NCI-H128 (cell line): ENCODE results near the gene RAD51B.
A peak's percentile ranks its signal among the peaks of the same experiment; 100 is the strongest.
"Not testable (repeated sequence)": the region's sequence is repeated elsewhere in the genome, so short reads cannot be mapped to it uniquely, and the experiment has no call there.

Experiments
- DNase-seq: peaks from one replicate; lab custom pipeline; 2025; ENCODE audit not compliant: unreplicated experiment; lab: John Stamatoyannopoulos, UW

Gene RAD51B

DNA sequence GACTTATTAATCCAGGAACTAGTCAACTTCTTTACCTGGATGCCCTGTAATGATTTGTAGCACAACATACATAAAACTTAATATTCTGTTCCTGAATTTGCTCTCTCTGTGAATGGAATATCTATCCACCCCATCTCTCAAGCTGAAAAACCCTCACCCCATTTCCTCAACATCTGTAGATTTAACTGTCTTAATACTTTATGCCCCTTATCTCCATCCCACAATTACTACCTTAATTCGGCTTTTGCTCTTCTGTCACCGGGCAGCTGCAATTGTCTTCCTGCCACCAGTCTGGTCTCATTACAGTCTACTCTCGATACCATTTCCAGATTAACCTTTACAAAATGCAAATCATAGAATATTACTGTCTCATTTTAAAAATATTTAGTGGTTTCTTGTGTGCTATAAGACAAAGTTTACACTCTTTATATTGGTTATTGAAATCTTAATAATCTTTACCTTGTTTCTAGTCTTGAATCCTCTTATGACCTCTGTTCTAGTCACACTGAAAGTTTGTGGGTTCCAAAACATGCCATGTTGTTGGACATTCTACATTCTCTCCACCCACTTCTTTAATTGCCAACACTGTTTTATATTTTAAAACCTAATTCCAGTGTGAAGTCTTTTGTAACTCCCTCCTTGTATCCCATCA is 347.3 kb downstream of the RAD51B start:
- DNase-seq: no peak

GRCh38 chr14:68167383-68168087 is 348.0 kb downstream of the RAD51B start:
- DNase-seq: no peak

GRCh38 chr14:68168460-68169109 is 349.0 kb downstream of the RAD51B start:
- no peak for DNase-seq

DNA sequence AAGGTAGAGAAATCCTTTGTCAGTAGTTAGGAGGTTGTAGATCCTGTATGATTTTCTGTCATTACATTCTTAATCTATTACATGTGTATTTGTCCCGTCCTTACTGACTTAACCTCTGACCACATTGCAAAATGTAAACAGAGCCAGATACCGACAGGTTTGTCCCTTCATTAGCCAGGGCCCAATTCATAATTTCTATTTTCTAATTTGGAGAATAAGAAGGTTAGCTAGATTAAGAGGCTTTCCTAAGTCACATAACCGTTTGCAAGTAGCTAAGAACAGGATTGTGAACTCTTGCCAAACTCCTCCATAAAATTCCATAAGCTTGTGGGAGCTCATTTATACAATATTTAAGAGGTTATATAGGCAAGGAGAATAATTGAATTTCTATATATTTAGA is 352.6 kb downstream of the RAD51B start:
- DNase-seq: no peak

DNA sequence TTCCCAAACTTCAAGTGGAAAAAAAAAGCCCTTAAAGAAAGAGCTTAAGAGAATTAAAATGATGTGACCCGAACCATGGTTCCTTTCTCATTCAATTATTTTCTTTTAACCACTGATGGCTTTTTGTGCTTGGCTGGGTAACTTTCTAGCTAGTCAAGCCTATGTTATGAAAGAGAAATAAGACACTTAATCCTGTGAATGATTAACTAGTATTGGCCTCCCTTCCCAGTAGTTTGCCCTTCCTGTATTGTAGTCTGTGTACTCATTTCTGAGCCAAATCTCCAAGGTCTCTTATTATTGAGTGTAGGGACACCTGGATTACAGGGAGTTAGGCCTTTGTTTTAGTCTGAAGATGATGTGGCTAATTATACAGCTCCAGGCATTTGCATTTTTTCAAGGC is 353.0 kb downstream of the RAD51B start:
- no peak for DNase-seq

DNA sequence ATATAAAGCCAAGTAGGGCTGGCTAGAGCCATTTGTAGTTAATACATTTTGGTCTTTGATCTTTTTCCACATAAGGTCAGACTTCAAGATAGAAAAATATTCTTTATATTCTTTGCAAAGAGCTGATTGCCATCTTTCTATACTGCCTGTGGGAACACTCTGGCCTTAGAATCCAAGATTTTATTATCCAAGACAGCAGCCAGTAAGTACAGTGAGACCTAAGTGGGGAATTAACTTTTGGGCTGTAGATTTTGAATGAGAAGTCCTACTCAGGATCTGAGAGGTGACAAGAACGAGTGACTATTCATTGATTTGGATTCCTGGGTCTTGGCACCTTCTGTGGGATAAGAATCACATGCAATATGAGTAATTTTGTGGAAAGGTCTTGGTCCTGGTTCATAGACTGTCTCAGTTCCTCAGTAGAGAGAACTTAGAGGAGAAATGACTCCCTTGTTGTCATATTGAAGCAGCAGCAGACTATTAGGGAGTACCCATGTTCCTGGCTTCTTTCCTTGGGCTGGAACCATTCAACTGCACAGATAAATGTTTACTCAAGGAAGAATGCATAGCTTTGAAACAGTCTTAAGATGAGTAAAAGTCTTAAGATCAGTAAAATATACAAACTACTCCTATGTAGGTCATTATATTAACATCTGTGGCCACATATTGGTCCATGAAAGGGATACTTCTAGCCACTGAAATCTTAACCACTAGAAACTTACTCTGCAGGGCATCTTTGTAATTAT is 353.8 kb downstream of the RAD51B start:
- DNase-seq: no peak

- DNase-seq: no peak
Measured at GRCh38 chr14:68174446-68174845, 354.9 kb downstream of the RAD51B start.

GRCh38 chr14:68176687-68177086 is 357.1 kb downstream of the RAD51B start:
- DNase-seq: no peak

GRCh38 chr14:68177728-68178127 is 358.1 kb downstream of the RAD51B start:
- no peak for DNase-seq

- no peak for DNase-seq
Measured at GRCh38 chr14:68178282-68178681, 358.7 kb downstream of the RAD51B start.

DNA sequence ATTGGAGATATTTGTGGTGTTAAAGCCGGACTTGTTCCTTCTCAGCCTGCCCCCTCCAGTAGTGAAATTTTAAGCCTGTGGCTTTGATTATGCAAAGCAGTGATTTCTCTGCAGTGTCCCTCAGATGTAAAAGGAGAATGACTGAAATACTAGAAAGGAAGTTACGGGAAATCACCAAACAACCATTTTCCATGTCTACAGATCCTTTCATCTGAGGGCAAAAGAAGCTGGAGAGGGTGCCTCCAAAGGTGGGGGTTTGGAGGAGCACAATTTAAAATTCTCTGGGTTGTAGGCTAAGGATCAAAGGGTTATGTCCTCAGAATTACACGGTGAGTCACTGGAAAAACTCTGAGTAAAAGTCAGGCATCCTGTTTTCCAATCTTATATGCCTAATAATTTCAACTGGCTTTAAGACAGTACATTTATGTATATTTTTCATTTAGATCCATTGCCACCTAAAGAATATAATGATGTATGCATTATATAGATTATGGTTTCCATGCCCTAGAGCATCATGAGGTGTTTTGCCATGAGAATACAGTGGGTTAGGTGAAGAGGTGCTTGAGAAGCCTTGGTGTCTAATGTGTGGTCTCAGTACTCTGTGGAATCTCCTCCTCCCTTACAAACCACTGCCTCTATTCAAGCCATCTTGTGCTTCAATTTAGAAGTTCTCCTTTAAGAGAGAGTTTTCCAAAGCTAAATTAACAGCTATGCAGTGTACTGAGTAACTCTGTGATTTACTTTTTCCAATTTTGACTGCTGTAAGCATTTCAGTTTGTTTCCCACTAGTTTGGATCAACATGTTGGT is 362.1 kb downstream of the RAD51B start:
- no peak for DNase-seq

- no peak for DNase-seq
Measured at GRCh38 chr14:68182492-68182891, 362.9 kb downstream of the RAD51B start.

GRCh38 chr14:68186500-68187276 is 367.1 kb downstream of the RAD51B start:
- not testable (repeated sequence) for DNase-seq

GRCh38 chr14:68188174-68188573 is 368.6 kb downstream of the RAD51B start:
- DNase-seq: no peak

DNA sequence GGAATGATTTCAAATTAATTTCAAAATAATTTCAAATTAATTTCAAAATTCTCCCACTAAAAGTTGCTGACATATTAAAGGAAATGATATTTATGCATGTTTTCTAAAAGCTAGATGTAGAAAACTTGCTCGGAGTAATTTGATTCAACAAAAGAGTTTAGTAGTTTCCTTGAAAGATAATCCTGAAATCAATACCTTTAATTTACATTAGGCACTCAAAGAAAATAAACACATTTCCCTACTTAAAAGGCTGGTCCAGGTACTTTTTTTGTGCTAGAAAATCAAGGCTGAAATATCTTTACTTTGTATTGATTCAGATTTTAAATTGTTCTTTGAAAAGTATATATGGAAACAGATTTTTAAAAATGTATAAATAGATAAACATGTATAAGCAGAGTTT is 370.5 kb downstream of the RAD51B start:
- DNase-seq: no peak

- DNase-seq: no peak
Measured at GRCh38 chr14:68191567-68192321, 372.2 kb downstream of the RAD51B start.

DNA sequence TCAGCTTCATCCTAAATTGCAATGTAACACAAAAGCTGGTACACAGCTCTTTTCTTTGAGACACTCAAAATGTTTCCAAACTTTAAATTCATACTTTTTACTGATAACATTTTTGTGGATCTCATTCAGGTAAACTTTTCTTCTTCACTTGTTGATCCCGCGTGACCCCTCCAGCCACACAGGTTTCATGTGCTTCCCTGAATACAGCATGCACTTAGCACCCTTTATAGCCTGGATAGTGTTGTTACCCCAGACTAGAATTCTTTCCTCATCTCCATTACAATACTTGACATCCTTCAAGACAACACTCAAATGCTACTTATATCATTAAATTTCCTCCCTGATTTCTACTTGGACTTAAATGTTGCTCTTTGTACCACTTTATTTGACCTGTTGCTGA is 373.4 kb downstream of the RAD51B start:
- no peak for DNase-seq

DNA sequence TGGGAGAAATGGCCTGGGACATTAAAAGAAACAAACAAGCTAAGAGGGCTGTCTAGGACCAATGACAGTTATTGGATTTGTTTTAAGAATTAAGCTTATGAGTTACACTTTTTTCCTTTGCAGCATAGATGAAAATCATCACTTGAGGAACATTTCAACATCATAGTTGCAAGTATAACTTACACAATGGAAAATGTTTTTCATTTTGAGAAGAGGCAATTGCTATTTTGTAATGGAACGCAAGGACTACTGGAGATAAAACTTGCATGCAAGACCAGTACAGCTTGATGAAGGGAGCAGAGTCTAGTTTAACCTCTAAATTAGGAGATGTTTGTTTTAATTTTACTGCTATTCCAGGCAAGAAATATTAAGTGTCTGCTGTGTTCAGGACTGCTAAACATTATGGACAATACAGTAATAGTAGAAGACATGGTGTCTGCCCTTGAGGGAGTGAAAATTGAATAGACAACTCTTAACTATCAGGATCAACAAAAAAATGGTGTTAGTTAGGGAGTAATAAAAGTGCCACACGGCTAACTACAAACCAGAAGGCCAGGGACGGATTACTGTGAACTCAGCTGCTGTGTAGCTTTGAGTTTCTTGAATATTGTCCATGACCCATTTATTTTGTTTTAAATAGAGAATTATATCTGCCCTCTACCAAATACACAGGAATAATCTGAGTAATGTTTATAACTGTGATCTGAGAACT is 374.5 kb downstream of the RAD51B start:
- DNase-seq: no peak

DNA sequence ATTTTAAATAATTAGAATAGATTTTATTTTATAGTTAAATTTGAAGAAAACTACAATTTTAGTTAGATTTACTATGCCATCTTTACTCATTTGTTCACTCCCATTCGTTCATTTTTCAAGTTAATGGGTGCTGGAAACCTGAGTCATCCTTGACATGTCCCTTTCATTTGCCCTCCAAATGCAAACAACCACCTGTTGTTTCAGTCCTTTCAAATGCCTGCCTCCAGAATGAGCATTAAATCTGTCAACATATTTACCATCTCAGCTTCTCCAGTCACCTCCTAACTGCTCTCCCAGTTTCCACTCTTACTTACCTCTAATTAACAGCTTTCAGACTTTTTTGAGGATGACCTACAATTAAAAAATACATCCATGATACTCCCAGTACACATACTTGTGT is 375.5 kb downstream of the RAD51B start:
- peak; percentile 14 for DNase-seq
